Fibroblast of skin of left quadriceps (primary cell): ENCODE data around the gene TRERF1.

Source experiments
- DNase-seq, 2 experiments: peaks; one replicate each; pipeline ENCODE4 v3.0.0-alpha.2; 2013; ENCODE audit warnings: low read depth in 2 of 2

TRERF1 gene

GRCh38 chr6:42250274-42250931 is 201.3 kb downstream of the TRERF1 start:
- DNase-seq: no peak

- no peak for DNase-seq
Observed at GRCh38 chr6:42249279-42249678, 202.4 kb downstream of the TRERF1 start.

- no peak for DNase-seq
Observed at GRCh38 chr6:42243046-42243445, 208.7 kb downstream of the TRERF1 start.

GRCh38 chr6:42241915-42242314 is 209.8 kb downstream of the TRERF1 start:
- DNase-seq: no peak

GRCh38 chr6:42239736-42240375 is 211.9 kb downstream of the TRERF1 start:
- DNase-seq: no peak

GRCh38 chr6:42239333-42239732 is 212.4 kb downstream of the TRERF1 start:
- no peak for DNase-seq

- DNase-seq: no peak
Observed at GRCh38 chr6:42237857-42238256, 213.9 kb downstream of the TRERF1 start.

- no peak for DNase-seq
Observed at GRCh38 chr6:42236682-42237473, 214.8 kb downstream of the TRERF1 start.

GRCh38 chr6:42236030-42236429 is 215.7 kb downstream of the TRERF1 start:
- DNase-seq: no peak

GRCh38 chr6:42232035-42232434 is 219.7 kb downstream of the TRERF1 start:
- no peak for DNase-seq

GRCh38 chr6:42230345-42231321 is 221.1 kb downstream of the TRERF1 start:
- DNase-seq: no peak

- no peak for DNase-seq
Observed at GRCh38 chr6:42229506-42230119, 222.1 kb downstream of the TRERF1 start.

- no peak for DNase-seq
Observed at GRCh38 chr6:42228305-42228704, 223.4 kb downstream of the TRERF1 start.

- DNase-seq: no peak
Observed at GRCh38 chr6:42227173-42227850, 224.4 kb downstream of the TRERF1 start.

GRCh38 chr6:42226645-42227143 is 225.0 kb downstream of the TRERF1 start:
- DNase-seq: no peak

GRCh38 chr6:42226161-42226611 is 225.5 kb downstream of the TRERF1 start:
- no peak for DNase-seq

GRCh38 chr6:42225419-42225818 is 226.3 kb downstream of the TRERF1 start:
- no peak for DNase-seq

- DNase-seq: no peak
Observed at GRCh38 chr6:42225029-42225339, 226.7 kb downstream of the TRERF1 start.

GRCh38 chr6:42224222-42225028 is 227.3 kb downstream of the TRERF1 start:
- peak; percentile 20 to 40 for DNase-seq

- DNase-seq: no peak
Observed at GRCh38 chr6:42222448-42222847, 229.3 kb downstream of the TRERF1 start.
